Measurements from ENCODE around the gene FBXW12. TPM values are rescaled to one million over a fixed set of nuclear protein-coding genes. Genes with fewer than 3 reads are reported as not detected.
A peak's percentile ranks its signal among the peaks of the same experiment; 100 is the strongest.

The FBXW12 gene
- total and polyA plus RNA-seq, 2 donors (not counting 1 experiment from before 2014, with no cell fraction given): not detected

- POLR2A ChIA-PET: no interaction called here
- peak overlapping the region; percentile 75 for H3K4me3 Mint-ChIP-seq
These were observed 56.7 kb downstream of the FBXW12 start for GRCh38 chr3:48428572-48429316.

More at GRCh38 chr3:48428572-48429316, 56.7 kb downstream of the FBXW12 start:
- ATAC-seq (ENCODE audit: low read depth) (peak; percentile 58), DNase-seq (no peak)
- Histone ChIP-seq H3K36me3 (replicated peaks in 1 of 2; ENCODE audit: control extremely low read depth in 1 of 2, control insufficient read depth in 1 of 2, extremely low read depth in 1 of 2, insufficient read depth in 2 of 2, low read length in 1 of 2) (peaks cover 0 to 14% of the 10 kb centered on the region in 2 experiments), H3K27ac (ENCODE audit: low read length in 2 of 2) (no peak overlapping the region), H3K4me3 (ENCODE audit: control extremely low read depth in 1 of 5, extremely low read depth in 1 of 5, insufficient read depth in 1 of 5, low read depth in 2 of 5, low read length in 4 of 5) (peak overlapping the region in 4 of 5 experiments; percentile 31 to 68 (median 58)), H3K4me1 (ENCODE audit: control insufficient read depth in 2 of 2, insufficient read depth in 2 of 2, low read length in 2 of 2) (peaks cover 6 to 9% of the 10 kb centered on the region in 2 donors), H3K9ac (ENCODE audit: low read length) (peak overlapping the region; percentile 68), H3K79me2 (ENCODE audit: control insufficient read depth, insufficient read depth, low read length) (no peaks in the 10 kb centered on the region), H3K9me3 (ENCODE audit: control extremely low read depth in 1 of 3, control insufficient read depth in 2 of 3, insufficient read depth in 1 of 3, low read length in 2 of 3) (peaks cover 0 to 3% (median 0%) of the 10 kb centered on the region in 3 donors), H3K4me2 (replicated peaks; ENCODE audit: low read depth, low read length, poor library complexity, severe bottlenecking) (peak overlapping the region; percentile 97), H4K20me1 (ENCODE audit: control insufficient read depth, insufficient read depth, low read length, poor library complexity, severe bottlenecking) (no peaks in the 10 kb centered on the region), H2AFZ (ENCODE audit: insufficient read depth, low read depth, low read length, poor library complexity, severe bottlenecking) (peak overlapping the region; percentile 67), H3K27me3 (replicated peaks in 1 of 4; ENCODE audit: control extremely low read depth in 1 of 4, control insufficient read depth in 3 of 4, insufficient read depth in 4 of 4, low read length in 3 of 4) (peaks cover 0 to 9% (median 3%) of the 10 kb centered on the region in 4 experiments)
- H3K27ac Mint-ChIP-seq: no peak overlapping the region
- TF ChIP-seq EZH2 (IDR thresholded peaks at IDR 0.05; ENCODE audit: borderline replicate concordance, insufficient read depth, low read depth, low read length, poor library complexity, severe bottlenecking) (no peak), CTCF (IDR thresholded peaks at IDR 0.05) (no peak)
- peaks cover 16% of the 10 kb centered on the region for H3K27me3 Mint-ChIP-seq
- H3K4me1 Mint-ChIP-seq: peaks cover 12% of the 10 kb centered on the region
- H3K9me3 Mint-ChIP-seq (ENCODE audit: insufficient read depth): no peaks in the 10 kb centered on the region
- intact Hi-C loops (cut with micrococcal nuclease): no loop called here
- WGBS (ENCODE audit: insufficient coverage): 5% methylated on average over 54 of the region's 60 CpGs
- CTCF ChIA-PET: interaction anchor here (13.4 kb wide), 1 partner anchor 27 kb away, joined by 330 read pairs; no protein-coding TSS in a partner anchor

Data from B cell (primary cell).